GM19025 (cell line): ENCODE results near the gene SPTB.

ENCODE experiments used
- ATAC-seq: cut with Tn5 transposase; IDR thresholded peaks from one replicate; pipeline ENCODE4 v1.9.1; 2021; ENCODE audit warnings: mild to moderate bottlenecking, low read depth, moderate library complexity; ENCODE audit not compliant: unreplicated experiment

The SPTB gene

GRCh38 chr14:64769096-64770020 is 110.3 kb downstream of the SPTB start:
- no peak for ATAC-seq

DNA sequence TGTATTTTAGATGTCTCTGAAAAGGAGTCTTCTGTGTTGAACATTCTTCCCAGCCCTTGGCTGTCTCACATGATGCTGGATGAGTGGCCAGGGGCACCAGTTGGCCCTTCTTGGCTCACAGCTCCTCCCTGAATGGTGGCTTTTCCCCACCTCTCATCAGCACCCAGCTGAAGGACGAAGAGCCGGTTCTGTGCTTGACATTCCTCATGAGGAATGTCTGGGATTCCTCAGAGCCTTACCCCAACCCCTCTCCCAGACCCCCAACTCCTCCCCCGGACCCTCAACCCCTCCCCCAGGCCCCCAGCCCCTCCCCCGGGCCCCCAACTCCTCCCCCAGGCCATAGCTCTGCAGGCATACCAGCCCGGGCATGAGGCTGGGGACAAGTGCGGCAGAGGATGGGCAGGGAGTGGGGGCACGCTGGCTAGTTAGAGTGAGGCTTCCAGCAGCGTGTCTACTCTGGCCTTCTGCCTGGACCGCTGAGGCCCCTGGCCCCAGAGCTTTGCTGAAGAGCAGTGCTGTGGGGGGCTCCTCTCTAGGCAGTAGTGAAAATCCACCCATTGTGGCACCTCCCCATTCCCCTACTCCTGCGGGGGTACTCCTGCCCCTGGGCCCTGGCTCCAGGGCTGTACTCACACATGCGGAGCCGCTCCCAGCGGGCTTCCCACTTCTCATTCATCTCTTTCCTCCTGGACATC is 111.2 kb downstream of the SPTB start:
- no peak for ATAC-seq

- no peak for ATAC-seq
Measured at GRCh38 chr14:64767215-64767964, 112.3 kb downstream of the SPTB start.

- no peak for ATAC-seq
Measured at GRCh38 chr14:64766430-64767151, 113.1 kb downstream of the SPTB start.

- ATAC-seq: no peak
Measured at GRCh38 chr14:64765740-64766302, 113.9 kb downstream of the SPTB start.

GRCh38 chr14:64764641-64765520 is 114.8 kb downstream of the SPTB start:
- no peak for ATAC-seq

GRCh38 chr14:64763801-64764621 is 115.7 kb downstream of the SPTB start:
- no peak for ATAC-seq

DNA sequence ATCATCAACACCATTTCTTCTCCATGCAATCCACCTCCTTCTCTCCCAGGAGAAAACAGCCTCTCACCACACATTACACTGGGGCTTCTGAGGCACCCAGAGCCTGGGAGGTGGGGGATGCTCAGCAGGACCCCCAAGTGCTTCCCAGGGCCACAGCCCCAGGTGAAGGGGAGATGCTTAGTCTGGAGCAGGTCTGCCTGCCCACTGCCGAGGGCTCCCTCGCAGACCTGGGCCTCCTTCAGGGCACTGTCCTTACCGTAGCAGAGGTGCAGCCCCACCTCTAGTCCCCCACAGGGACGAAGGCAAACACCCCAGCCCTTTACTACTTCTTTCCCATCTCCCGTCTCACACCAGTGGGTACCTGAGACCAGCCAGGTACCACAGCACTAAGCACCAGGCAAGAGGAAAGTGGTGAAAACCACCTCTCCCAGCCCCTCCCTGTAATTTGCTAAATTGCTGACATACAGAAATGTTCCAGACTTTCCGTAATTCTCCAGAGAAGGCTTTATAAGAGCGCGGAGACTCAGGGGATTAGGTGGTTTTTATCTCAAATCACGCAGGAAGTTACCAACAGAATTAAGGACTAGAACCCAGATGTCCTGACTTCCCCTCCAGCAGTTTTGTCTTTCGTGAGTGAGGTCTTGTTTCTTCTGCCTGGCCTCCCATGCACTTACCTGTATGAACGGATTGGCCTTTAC is 116.5 kb downstream of the SPTB start:
- no peak for ATAC-seq

- ATAC-seq: no peak
Measured at GRCh38 chr14:64762044-64763034, 117.4 kb downstream of the SPTB start.

DNA sequence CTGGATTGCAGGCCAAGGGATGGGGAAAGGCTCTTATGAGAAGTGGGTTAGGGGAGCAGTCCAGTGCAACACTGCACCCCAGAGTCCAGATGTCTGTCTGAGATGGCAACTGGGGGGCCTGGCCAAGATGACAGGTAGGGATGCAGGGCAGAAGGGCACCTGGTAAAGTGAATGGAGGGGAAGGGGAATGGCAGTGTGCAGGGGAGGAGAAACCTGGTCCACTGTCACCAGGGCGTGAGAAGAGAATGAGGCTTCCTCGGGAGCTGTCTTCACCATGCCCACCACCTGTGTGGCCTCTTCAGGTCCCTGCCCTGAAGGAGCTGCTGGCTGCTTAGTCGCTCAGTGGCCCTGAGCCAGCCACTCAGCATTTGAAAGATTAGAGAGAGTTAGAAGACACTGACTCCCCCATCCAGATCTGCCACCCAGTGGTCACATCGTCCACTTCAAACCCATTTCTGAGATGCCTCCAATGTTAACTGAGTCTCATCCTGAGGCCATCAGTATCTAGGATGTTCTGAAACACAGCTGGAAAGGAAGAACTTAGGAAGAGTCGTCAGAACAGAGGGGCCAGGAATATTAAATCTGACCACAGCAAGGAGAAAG is 118.2 kb downstream of the SPTB start:
- no peak for ATAC-seq

DNA sequence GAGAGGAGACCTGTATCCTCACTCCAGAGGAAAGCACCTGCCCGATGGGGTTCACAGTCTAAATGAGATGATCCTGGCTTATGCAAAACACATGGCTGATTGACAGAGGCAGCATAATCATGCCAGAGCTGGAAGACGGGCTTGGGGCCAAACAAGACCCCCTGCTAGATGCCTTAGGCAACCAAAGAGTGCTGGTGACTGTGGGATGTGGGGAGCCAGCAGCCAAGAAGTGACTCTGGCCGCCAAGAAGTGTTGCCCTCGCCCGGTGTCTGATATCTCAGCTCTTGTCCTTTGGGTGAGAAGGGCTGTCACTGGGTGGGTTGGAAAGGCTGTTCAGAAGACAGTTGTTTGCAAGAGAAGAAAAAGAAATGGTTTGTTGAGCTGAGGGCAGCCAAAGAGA is 118.8 kb downstream of the SPTB start:
- ATAC-seq: no peak

DNA sequence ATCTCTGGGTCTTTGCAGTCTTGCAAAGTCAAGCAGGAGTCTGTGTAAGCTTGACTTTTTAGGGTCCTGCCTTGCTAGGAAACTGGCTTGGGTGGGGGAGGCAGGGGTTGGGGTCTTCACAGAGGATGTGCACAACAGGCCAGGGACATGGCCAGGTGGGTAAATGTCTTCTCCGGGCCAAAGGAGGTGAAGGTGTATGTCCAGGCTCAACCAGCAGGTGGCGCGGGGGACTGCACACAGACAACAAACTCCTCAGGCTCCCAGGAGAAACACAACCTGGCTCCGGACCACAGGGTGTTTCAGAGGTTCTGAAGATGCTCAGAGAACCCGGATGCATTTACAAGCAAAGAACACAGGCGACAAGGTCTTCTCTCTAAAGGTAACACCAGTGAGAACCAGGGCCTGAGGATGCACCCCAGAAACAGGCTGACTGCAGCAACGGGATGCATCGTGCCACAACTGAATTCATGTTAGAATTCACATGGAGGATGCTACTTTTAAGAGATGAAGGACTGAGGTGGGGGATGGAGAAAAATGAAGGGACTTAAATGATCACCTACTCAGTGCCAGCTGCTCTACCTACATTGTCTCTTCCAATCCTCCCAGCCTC is 119.5 kb downstream of the SPTB start:
- no peak for ATAC-seq

DNA sequence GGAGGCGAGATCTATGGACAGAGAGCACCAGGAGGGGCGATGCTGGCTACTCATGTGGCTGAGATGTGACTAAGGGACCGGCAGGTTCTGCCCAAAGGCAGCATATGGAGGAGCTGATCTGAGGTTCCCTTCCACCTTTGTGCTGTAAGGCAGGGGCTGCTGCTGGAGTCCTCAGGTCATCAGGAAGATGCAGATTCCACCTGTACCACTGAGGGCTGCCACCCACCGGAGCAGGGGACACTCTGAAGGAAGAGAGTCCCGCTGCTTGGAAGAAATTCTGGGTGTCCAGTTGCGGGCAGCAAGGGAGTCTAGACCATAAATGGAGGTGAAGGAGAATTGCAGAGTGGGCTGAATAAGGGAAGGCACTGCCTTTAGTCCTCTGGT is 120.2 kb downstream of the SPTB start:
- ATAC-seq: no peak

- ATAC-seq: no peak
Measured at GRCh38 chr14:64758691-64759554, 120.8 kb downstream of the SPTB start.

DNA sequence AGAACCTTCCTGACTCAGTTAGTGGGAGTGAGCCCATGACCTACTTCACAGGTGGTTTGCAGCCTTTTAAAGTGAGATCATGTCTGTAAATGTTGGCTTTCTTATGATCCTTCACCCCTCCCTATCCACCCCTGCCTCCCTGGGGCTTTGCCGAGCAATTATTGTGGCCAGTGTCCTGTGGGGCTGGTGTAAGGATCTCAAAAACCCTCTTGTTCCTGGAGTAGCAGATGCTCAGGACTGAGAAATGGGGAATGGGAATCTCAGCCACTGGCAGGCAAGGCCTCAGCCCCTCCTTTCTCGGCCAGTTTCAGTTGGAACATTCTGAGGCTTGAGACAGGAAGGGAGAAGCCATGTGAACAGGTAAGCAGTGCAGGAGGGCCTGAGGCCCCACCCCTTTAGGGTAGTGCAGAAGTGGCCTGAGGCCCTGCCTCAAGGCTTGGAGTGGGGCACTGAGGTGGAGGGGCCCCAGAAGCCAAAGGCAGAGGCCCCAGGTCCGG is 121.6 kb downstream of the SPTB start:
- no peak for ATAC-seq
